ENCODE measurements around the gene HOTAIR.

The HOTAIR gene

DNA sequence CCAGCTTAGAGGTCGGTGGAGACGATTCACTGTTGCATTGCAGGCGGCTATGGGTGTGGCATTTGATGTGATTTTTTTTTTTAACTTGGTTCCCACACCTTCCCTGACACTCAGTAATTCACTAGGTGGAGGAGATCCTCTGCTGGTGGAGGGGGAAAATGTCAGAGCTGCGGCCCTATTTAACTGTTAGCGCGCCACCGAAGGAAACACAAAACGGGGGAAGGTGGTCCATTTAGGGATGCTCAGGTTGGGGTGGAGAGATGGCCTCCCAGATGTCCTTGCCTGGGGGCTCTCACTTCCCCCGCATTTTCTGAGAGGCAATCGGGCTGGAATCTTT lies 24.3 kb downstream of the HOTAIR start:
- ChIA-PET CTCF (interaction anchor here (0.6 to 1.6 kb wide), 10 partner anchors 13 to 502 kb away, joined by 3 to 13 read pairs (median 4); no protein-coding TSS in a partner anchor), POLR2A (ENCODE audit: low non-redundant PET) (no interaction called here)
- no peak overlapping the region for H3K27ac ChIP-seq
- no peak for TF ChIP-seq CTCF (conservative IDR thresholded peaks at IDR 0.05; ENCODE audit: low read depth)
- peak; percentile 65 for DNase-seq (ENCODE audit: low spot score)

- TF ChIP-seq CTCF (conservative IDR thresholded peaks at IDR 0.05; ENCODE audit: low read depth): no peak
- POLR2A ChIA-PET (ENCODE audit: low non-redundant PET): no interaction called here
- H3K27ac ChIP-seq: no peak overlapping the region
- no peak for DNase-seq (ENCODE audit: low spot score)
- CTCF ChIA-PET: interaction anchor here (0.6 to 1.6 kb wide), 8 partner anchors 13 to 477 kb away, joined by 3 to 13 read pairs (median 4); no protein-coding TSS in a partner anchor
These were observed 24.9 kb downstream of the HOTAIR start for GRCh38 chr12:53949631-53950436.

GRCh38 chr12:53948650-53949593 lies 25.8 kb downstream of the HOTAIR start:
- no peak for TF ChIP-seq CTCF (conservative IDR thresholded peaks at IDR 0.05; ENCODE audit: low read depth)
- no peak overlapping the region for H3K27ac ChIP-seq
- CTCF ChIA-PET: no interaction called here
- DNase-seq (ENCODE audit: low spot score): no peak
- POLR2A ChIA-PET (ENCODE audit: low non-redundant PET): no interaction called here

DNA sequence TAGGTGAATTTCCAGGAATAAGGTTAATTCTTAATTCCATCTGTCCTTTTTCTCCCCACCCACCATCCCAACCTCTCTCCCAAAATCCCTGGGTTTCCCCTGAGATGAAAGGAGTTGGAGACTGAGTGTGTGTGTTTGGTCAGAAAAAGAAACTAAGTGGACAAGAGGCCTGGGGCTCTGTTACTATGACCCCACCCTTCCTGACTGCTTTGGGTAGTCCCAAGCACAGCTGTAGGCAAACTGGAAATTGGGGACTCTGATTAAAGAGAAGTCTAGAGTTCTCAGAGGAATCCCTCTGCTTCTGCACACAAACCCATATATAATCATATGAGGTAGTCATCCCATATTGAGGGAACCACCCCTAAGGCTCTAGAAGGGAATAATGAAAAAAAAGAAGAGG lies 27.0 kb downstream of the HOTAIR start:
- CTCF ChIA-PET: no interaction called here

DNA sequence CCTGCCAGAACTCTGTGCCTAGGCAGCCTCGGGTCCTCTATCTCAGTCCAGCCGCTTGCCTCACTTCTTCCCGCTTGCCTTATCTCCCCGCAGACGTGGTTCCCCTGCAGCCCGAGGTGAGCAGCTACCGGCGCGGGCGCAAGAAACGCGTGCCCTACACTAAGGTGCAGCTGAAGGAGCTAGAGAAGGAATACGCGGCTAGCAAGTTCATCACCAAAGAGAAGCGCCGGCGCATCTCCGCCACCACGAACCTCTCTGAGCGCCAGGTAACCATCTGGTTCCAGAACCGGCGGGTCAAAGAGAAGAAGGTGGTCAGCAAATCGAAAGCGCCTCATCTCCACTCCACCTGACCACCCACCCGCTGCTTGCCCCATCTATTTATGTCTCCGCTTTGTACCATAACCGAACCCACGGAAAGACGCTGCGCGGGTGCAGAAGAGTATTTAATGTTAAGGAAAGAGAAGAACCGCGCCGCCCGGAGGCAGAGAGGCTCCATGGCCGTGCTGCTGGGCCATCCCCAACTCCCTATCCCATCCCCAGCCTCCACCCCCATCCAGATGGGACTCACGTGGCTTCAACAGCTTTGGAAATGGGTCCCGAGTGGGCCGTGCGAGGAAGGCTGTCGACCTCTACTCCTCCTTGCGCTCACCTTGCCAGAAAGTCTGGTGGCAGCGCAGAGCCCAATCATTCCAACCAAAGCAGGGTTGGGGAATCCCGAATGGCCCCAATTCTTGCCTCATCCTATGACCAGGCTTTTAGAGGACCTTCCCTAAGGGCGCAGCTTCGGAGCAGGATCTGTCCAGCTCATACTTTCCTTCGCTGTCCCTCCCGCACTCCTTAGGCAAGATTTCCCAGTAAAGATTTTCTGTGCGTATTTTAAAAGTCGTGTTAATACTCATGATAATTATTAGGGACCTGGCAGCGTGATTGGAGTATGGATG lies 29.6 kb downstream of the HOTAIR start:
- CTCF ChIA-PET: interaction anchor here (0.7 to 1.0 kb wide), 2 partner anchors 162 to 199 kb away, joined by 3 to 4 read pairs; no protein-coding TSS in a partner anchor
- POLR2A ChIA-PET (ENCODE audit: low non-redundant PET): no interaction called here
- no peak for DNase-seq (ENCODE audit: low spot score)
- H3K27ac ChIP-seq: no peak overlapping the region
- no peak for TF ChIP-seq CTCF (conservative IDR thresholded peaks at IDR 0.05; ENCODE audit: low read depth)

More for the DNA sequence above, 27.0 kb downstream of the HOTAIR start:
- TF ChIP-seq CTCF (conservative IDR thresholded peaks at IDR 0.05; ENCODE audit: low read depth): no peak
- DNase-seq (ENCODE audit: low spot score): no peak
- no peak overlapping the region for H3K27ac ChIP-seq
- POLR2A ChIA-PET (ENCODE audit: low non-redundant PET): no interaction called here
